NK-92 (cell line): ENCODE measurements around the gene KBTBD6.
A peak's percentile ranks its signal among the peaks of the same experiment; 100 is the strongest.
"Not testable (repeated sequence)": the region's sequence is repeated elsewhere in the genome, so short reads cannot be mapped to it uniquely, and the experiment has no call there.

Experiments used
- DNase-seq: peaks from one replicate; lab custom pipeline; 2025; ENCODE audit not compliant: unreplicated experiment; lab: John Stamatoyannopoulos, UW

KBTBD6 gene

GRCh38 chr13:41132512-41133152 lies at the start of gene KBTBD6:
KBTBD6 (minus strand) TSS chr13:41132802; CDS start chr13:41132511, 291 bp downstream.
- DNase-seq: peak; percentile 51

GRCh38 chr13:41182231-41182630 lies 49.6 kb upstream of the KBTBD6 start:
- DNase-seq: no peak

- no peak for DNase-seq
These were observed 47.1 kb upstream of the KBTBD6 start for GRCh38 chr13:41179593-41180250.

GRCh38 chr13:41178040-41178439 lies 45.4 kb upstream of the KBTBD6 start:
- DNase-seq: no peak

- DNase-seq: no peak
These were observed 45.0 kb upstream of the KBTBD6 start for GRCh38 chr13:41177616-41178015.

- not testable (repeated sequence) for DNase-seq
These were observed 43.0 kb upstream of the KBTBD6 start for GRCh38 chr13:41175576-41175975.

- no peak for DNase-seq
These were observed 29.5 kb upstream of the KBTBD6 start for GRCh38 chr13:41162151-41162550.

- DNase-seq: no peak
These were observed 26.6 kb upstream of the KBTBD6 start for GRCh38 chr13:41159174-41159573.

GRCh38 chr13:41157048-41157717 lies 24.6 kb upstream of the KBTBD6 start:
- no peak for DNase-seq

GRCh38 chr13:41156620-41157019 lies 24.0 kb upstream of the KBTBD6 start:
- DNase-seq: no peak

- DNase-seq: no peak
These were observed 21.4 kb upstream of the KBTBD6 start for GRCh38 chr13:41154042-41154441.

- no peak for DNase-seq
These were observed 19.4 kb upstream of the KBTBD6 start for GRCh38 chr13:41152005-41152404.

GRCh38 chr13:41150058-41150457 lies 17.5 kb upstream of the KBTBD6 start:
- no peak for DNase-seq

- no peak for DNase-seq
These were observed 16.0 kb upstream of the KBTBD6 start for GRCh38 chr13:41148419-41149283.

GRCh38 chr13:41145136-41145908 lies 12.7 kb upstream of the KBTBD6 start:
- DNase-seq: no peak

- DNase-seq: no peak
These were observed 12.0 kb upstream of the KBTBD6 start for GRCh38 chr13:41144576-41144975.

- no peak for DNase-seq
These were observed 6.8 kb upstream of the KBTBD6 start for GRCh38 chr13:41139296-41139966.

GRCh38 chr13:41137951-41138350 lies 5.3 kb upstream of the KBTBD6 start:
- DNase-seq: no peak

- DNase-seq: no peak
These were observed 4.6 kb upstream of the KBTBD6 start for GRCh38 chr13:41137241-41137640.
